Loucy (cell line): ENCODE results near the gene BHLHE40.

Source experiments
- H2AFZ ChIP-seq: fragments of 200-600 bp; sonication (generic); 2 replicates; pipeline ENCODE4 v1.6.0; 2016; ENCODE audit warnings: antibody characterized with exemption, mild to moderate bottlenecking, low read length, moderate library complexity
- H3F3A ChIP-seq: fragments of 200-600 bp; 2 replicates; pipeline ENCODE4 v1.6.0; 2016; ENCODE audit warnings: antibody characterized with exemption, low read depth, mild to moderate bottlenecking
- H3K27me3 ChIP-seq: fragments of 200-600 bp; sonication (generic); 2 replicates; pipeline ENCODE4 v1.6.1; 2014; ENCODE audit warnings: low read length, mild to moderate bottlenecking; ENCODE audit not compliant: insufficient read depth, poor library complexity, severe bottlenecking
- H3K36me3 ChIP-seq: fragments of 200-600 bp; sonication (generic); 2 replicates; pipeline ENCODE4 v1.6.1; 2016; ENCODE audit warnings: low read length; ENCODE audit not compliant: insufficient read depth
- H3K4me1 ChIP-seq: fragments of 200-600 bp; sonication (generic); 2 replicates; pipeline ENCODE4 v1.5.1; 2014; ENCODE audit warnings: low read length, mild to moderate bottlenecking; ENCODE audit not compliant: insufficient read depth, poor library complexity, severe bottlenecking
- H3K4me2 ChIP-seq: fragments of 200-600 bp; sonication (generic); 2 replicates; pipeline ENCODE4 v1.6.0; 2014; ENCODE audit warnings: antibody characterized with exemption, low read length, low read depth, mild to moderate bottlenecking; ENCODE audit not compliant: poor library complexity, severe bottlenecking
- H3K4me3 ChIP-seq: fragments of 200-600 bp; sonication (generic); 2 replicates; pipeline ENCODE4 v1.5.1; 2014; ENCODE audit warnings: low read length, mild to moderate bottlenecking, mixed read lengths; ENCODE audit not compliant: poor library complexity, severe bottlenecking
- H3K79me2 ChIP-seq: fragments of 200-600 bp; sonication (generic); 2 replicates; pipeline ENCODE4 v1.6.1; 2014; ENCODE audit warnings: low read length; ENCODE audit not compliant: insufficient read depth
- H3K9ac ChIP-seq: fragments of 200-600 bp; sonication (generic); 2 replicates; pipeline ENCODE4 v1.6.0; 2014; ENCODE audit warnings: mild to moderate bottlenecking, low read depth, low read length, moderate library complexity; ENCODE audit not compliant: poor library complexity, severe bottlenecking
- H3K9me2 ChIP-seq: fragments of 200-600 bp; sonication (generic); replicated peaks from 2 replicates; pipeline ENCODE4 v1.6.1; 2016; ENCODE audit warnings: low read depth, low read length, mixed read lengths
- H3K9me3 ChIP-seq: fragments of 200-600 bp; sonication (generic); 2 replicates; pipeline ENCODE4 v1.6.1; 2014; ENCODE audit warnings: mild to moderate bottlenecking, antibody characterized with exemption, low read length, low read depth; ENCODE audit not compliant: insufficient read depth
- H4K20me1 ChIP-seq: fragments of 200-600 bp; sonication (generic); 2 replicates; pipeline ENCODE4 v1.6.0; 2014; ENCODE audit warnings: antibody characterized with exemption, low read length, mild to moderate bottlenecking; ENCODE audit not compliant: insufficient read depth, poor library complexity, severe bottlenecking
- EZH2phosphoT487 ChIP-seq: fragments of 200-600 bp; IDR thresholded peaks from 2 replicates; pipeline ENCODE4 v1.6.1; 2018; ENCODE audit warnings: antibody characterized with exemption, mild to moderate bottlenecking, moderate library complexity, borderline replicate concordance
- TF ChIP-seq, protein P1 (sequence below): fragments of 200-600 bp; sonication (generic); conservative IDR thresholded peaks from 2 replicates; pipeline ENCODE4 v1.5.1; 2014; ENCODE audit warnings: mild to moderate bottlenecking, antibody characterized with exemption, low read length

The BHLHE40 gene

DNA sequence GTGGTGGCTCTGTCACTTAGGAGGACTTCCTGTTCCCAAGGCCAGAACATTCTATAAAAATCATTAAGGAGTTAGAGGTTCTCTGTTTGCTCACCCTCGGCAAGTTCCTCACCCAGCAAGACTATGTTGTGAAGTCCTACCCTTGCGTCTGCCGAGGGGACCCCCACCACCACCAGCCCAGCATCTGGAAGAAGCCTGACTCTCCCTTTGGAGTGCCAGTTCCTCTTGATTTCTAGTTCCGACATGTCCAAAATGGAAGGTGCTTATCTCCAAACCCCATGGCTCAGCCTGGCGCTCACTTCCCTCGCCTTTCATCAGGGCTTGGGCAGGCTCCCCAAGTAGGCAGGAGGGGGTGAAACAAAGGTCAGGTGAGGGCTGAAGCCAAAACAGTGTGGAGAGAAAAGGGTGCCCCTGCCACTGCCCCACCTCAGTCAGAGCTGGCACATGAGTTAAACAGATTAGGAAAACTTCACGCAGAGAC lies 41.0 kb downstream of the BHLHE40 start:
- no peaks in the 10 kb centered on the region for H3K9me2 ChIP-seq
- no peaks in the 10 kb centered on the region for H4K20me1 ChIP-seq
- no peaks in the 10 kb centered on the region for H3K27me3 ChIP-seq
- H3K9me3 ChIP-seq, result no peaks in the 10 kb centered on the region
- H3K36me3 ChIP-seq, result no peaks in the 10 kb centered on the region
- H3K79me2 ChIP-seq, result no peaks in the 10 kb centered on the region
- no peaks in the 10 kb centered on the region for H3F3A ChIP-seq
- no peak overlapping the region for H2AFZ ChIP-seq
- TF ChIP-seq, protein P1, sequence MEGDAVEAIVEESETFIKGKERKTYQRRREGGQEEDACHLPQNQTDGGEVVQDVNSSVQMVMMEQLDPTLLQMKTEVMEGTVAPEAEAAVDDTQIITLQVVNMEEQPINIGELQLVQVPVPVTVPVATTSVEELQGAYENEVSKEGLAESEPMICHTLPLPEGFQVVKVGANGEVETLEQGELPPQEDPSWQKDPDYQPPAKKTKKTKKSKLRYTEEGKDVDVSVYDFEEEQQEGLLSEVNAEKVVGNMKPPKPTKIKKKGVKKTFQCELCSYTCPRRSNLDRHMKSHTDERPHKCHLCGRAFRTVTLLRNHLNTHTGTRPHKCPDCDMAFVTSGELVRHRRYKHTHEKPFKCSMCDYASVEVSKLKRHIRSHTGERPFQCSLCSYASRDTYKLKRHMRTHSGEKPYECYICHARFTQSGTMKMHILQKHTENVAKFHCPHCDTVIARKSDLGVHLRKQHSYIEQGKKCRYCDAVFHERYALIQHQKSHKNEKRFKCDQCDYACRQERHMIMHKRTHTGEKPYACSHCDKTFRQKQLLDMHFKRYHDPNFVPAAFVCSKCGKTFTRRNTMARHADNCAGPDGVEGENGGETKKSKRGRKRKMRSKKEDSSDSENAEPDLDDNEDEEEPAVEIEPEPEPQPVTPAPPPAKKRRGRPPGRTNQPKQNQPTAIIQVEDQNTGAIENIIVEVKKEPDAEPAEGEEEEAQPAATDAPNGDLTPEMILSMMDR, result no peak
- no peak for TF ChIP-seq EZH2phosphoT487
- no peak overlapping the region for H3K4me3 ChIP-seq
- H3K9ac ChIP-seq, result no peak overlapping the region
- peaks cover 35% of the 10 kb centered on the region for H3K4me1 ChIP-seq
- no peak overlapping the region for H3K4me2 ChIP-seq

DNA sequence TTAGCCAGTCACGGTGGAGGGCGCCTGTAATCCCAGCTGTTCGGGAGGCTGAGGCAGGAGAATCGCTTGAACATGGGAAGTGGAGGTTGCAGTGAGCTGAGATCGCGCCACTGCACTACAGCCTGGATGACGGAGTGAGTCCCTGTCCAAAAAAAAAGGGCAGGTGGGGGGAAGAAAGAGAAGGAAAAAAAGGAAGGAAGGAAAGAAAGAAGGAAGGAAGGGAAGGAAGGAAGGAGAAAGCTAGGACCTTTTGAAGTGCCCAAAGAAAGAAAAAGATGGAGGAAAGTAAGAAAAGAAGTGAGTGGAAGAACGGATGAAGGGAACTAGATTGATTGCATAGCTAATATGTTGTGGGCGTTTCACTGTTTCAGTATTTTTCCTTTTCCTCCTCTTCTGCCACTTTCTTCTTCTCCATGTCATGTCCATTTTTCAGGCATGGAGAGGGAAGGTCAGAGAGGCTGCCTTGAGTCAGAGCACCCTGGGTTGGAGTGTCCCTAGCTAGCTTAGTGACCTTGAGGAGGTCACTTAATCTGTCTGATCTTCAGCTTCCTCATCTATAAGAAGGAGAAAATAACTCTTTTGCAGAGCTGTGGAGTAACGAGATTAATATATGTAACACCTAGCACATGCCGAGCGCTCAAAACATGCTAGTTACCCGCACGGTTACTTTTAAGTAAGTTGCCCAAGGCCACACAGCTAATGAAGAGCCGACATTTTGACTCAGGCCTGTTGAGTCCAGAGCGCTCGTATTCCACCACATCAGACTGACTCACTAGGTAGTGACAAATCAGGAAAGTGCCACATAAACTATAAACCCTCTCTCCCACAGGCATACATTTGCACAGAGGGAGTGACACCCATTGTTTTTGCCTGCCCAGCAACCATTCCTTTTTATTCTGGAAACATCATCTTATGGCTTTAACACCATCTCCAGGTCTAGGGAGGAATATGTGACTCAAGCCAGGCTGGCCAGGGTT lies 42.2 kb downstream of the BHLHE40 start:
- no peaks in the 10 kb centered on the region for H3F3A ChIP-seq
- H3K4me3 ChIP-seq, result no peak overlapping the region
- H4K20me1 ChIP-seq, result no peaks in the 10 kb centered on the region
- H3K4me2 ChIP-seq, result no peak overlapping the region
- no peaks in the 10 kb centered on the region for H3K9me3 ChIP-seq
- H3K4me1 ChIP-seq, result peaks cover 30% of the 10 kb centered on the region
- H3K27me3 ChIP-seq, result no peaks in the 10 kb centered on the region
- no peaks in the 10 kb centered on the region for H3K79me2 ChIP-seq
- no peaks in the 10 kb centered on the region for H3K9me2 ChIP-seq
- no peak for TF ChIP-seq EZH2phosphoT487
- TF ChIP-seq, protein P1, result no peak
- H2AFZ ChIP-seq, result no peak overlapping the region
- H3K36me3 ChIP-seq, result no peaks in the 10 kb centered on the region
- no peak overlapping the region for H3K9ac ChIP-seq

DNA sequence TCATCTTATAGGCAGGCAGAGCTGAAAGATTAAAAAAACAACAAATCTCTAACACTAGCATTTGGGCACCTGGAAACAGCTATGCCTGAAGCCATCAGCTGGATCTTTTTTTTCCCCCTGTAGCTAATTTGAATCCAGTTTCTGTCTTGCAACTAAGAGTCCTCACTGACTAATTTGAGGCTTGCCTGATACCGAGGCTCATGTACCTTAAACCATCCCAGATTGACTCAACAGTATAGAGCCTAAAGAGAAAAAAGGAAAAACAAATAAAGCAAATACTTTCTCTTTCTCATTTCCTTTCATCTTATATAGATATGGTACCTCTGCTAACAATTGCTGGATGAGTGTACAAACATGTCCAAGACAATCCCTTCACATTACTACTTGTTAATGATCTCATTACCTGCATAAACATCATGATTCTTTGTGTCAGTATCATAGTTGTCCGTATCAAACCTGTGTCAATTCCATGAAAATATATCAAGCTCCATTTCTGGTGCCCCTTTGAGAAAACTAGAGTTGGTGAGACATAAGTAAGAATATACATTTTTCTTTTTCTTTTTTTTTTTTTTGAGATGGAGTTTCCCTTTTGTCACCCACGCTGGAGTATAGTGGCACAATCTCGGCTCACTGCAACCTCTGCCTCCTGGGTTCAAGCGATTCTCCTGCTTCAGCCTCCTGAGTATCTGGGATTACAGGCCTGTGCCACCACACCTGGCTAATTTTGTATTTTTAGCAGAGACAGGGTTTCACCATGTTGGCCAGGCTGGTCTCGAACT lies 43.1 kb downstream of the BHLHE40 start:
- Histone ChIP-seq H3K4me1 (peaks cover 21% of the 10 kb centered on the region), H3F3A (no peaks in the 10 kb centered on the region)
- TF ChIP-seq EZH2phosphoT487, result no peak
- TF ChIP-seq, protein P1, result no peak

More for the DNA sequence above, 43.1 kb downstream of the BHLHE40 start:
- H3K27me3 ChIP-seq, result no peaks in the 10 kb centered on the region
- no peaks in the 10 kb centered on the region for H3K9me2 ChIP-seq
- no peaks in the 10 kb centered on the region for H3K9me3 ChIP-seq
- H3K79me2 ChIP-seq, result no peaks in the 10 kb centered on the region
- H3K36me3 ChIP-seq, result no peaks in the 10 kb centered on the region
- no peaks in the 10 kb centered on the region for H4K20me1 ChIP-seq
- H2AFZ ChIP-seq, result no peak overlapping the region
- no peak overlapping the region for H3K4me3 ChIP-seq
- no peak overlapping the region for H3K9ac ChIP-seq
- H3K4me2 ChIP-seq, result no peak overlapping the region
